Measurements from ENCODE around the gene RAB5B. TPM values are rescaled to one million over a fixed set of nuclear protein-coding genes. Genes with fewer than 3 reads are reported as not detected.
A peak's percentile ranks its signal among the peaks of the same experiment; 100 is the strongest.

The RAB5B gene, protein sequence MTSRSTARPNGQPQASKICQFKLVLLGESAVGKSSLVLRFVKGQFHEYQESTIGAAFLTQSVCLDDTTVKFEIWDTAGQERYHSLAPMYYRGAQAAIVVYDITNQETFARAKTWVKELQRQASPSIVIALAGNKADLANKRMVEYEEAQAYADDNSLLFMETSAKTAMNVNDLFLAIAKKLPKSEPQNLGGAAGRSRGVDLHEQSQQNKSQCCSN
- total RNA-seq (2021; ENCODE audit: unreplicated experiment) (102 TPM), Bru-seq, nascent RNA (percentile 79 among the genes with signal in this experiment), BruChase-seq, experiment 1, labeled RNA remaining after a 2-hour chase (percentile 91 among the genes with signal in this experiment), BruChase-seq, experiment 2, labeled RNA remaining after a 6-hour chase (percentile 96 among the genes with signal in this experiment)
- polyA plus RNA-seq (2012; ENCODE audit: insufficient read length): 92.2 TPM
- long read RNA-seq, full-length matches to known transcripts: 41 of 113 reads
- long read RNA-seq, partial matches to known transcripts: 67 of 113 reads
- long read RNA-seq, other reads (novel, unspliced or antisense): 5 of 113 reads

DNA sequence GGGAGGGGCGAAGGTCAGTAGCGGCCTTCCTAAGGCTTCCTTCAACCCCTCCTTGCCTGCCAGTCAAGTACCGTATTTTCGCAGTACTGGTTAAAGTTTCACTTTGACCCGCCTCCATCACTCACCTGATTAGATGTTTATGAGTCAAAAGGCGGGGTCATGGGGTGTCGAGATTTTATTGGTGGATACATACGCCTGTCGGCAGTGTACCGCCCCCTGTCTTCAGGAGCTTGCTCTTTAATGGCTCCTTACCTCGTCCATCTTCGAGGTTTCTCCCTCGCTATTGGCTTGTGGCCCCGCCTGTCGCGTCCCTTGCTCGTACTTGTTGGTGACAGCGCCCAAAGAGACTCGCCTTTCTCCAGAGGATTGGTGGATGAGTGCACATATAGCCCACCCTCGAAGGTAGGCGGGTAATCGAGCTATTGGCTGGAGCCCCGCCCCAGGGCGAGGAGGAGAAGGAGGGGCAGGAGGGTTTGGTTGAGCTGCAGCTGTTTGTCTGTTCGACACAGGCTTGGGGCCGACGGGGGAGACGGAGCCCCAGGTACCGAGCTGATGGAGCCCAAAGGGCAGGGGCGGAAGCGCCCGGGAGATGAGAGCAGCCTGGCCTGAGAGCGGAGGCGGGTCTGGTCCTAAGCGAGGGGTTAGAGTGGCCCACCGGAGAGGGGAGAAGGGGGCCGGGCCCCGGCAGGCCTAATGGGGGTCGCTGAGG is at the start of gene RAB5B:
Gene RAB5B (plus strand): TSS at position 480 of the 709 bp plus-strand sequence. CDS start 12,883 bp downstream, outside the sequence.
- H3K36me3 ChIP-seq (ENCODE audit: control insufficient read depth, insufficient read depth, low read length): peaks cover 5% of the 10 kb centered on the region; the same call in 1 of the 2 replicates
- intact Hi-C loops (cut with micrococcal nuclease; ENCODE audit: unreplicated experiment): no loop called here
- ATAC-seq: peak; percentile 98
- no TSS peak for BruUV-seq (replicated peaks)
- peak; percentile 100 for DNase-seq (ENCODE audit: low read depth, low spot score)
- peaks cover 18% of the 10 kb centered on the region for H3K4me1 ChIP-seq (ENCODE audit: control insufficient read depth, insufficient read depth, low read length)
- H3K27ac ChIP-seq (ENCODE audit: low read length): peak within 1 kb of the TSS; percentile 95
- peak within 1 kb of the TSS; percentile 90 to 98 for H3K4me3 ChIP-seq (ENCODE audit: low read depth in 2 of 2, low read length in 2 of 2)
- TF ChIP-seq, protein P1, sequence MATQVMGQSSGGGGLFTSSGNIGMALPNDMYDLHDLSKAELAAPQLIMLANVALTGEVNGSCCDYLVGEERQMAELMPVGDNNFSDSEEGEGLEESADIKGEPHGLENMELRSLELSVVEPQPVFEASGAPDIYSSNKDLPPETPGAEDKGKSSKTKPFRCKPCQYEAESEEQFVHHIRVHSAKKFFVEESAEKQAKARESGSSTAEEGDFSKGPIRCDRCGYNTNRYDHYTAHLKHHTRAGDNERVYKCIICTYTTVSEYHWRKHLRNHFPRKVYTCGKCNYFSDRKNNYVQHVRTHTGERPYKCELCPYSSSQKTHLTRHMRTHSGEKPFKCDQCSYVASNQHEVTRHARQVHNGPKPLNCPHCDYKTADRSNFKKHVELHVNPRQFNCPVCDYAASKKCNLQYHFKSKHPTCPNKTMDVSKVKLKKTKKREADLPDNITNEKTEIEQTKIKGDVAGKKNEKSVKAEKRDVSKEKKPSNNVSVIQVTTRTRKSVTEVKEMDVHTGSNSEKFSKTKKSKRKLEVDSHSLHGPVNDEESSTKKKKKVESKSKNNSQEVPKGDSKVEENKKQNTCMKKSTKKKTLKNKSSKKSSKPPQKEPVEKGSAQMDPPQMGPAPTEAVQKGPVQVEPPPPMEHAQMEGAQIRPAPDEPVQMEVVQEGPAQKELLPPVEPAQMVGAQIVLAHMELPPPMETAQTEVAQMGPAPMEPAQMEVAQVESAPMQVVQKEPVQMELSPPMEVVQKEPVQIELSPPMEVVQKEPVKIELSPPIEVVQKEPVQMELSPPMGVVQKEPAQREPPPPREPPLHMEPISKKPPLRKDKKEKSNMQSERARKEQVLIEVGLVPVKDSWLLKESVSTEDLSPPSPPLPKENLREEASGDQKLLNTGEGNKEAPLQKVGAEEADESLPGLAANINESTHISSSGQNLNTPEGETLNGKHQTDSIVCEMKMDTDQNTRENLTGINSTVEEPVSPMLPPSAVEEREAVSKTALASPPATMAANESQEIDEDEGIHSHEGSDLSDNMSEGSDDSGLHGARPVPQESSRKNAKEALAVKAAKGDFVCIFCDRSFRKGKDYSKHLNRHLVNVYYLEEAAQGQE (IDR thresholded peaks at IDR 0.05; ENCODE audit: insufficient read depth in 1 of 2, low read depth in 2 of 2, low read length in 1 of 2): no peak
- TF ChIP-seq POLR2AphosphoS5 (IDR thresholded peaks at IDR 0.05; ENCODE audit: low read depth, low read length) (no peak; the same call in 1 of the 2 replicates), TCF7L2 (IDR thresholded peaks at IDR 0.05; ENCODE audit: low read depth, low read length) (peak; percentile 68), SIN3A (IDR thresholded peaks at IDR 0.05; ENCODE audit: borderline replicate concordance, insufficient read depth, low read depth, low read length) (peak; percentile 52; the same call in 1 of the 2 replicates)
- TF ChIP-seq, protein P2, sequence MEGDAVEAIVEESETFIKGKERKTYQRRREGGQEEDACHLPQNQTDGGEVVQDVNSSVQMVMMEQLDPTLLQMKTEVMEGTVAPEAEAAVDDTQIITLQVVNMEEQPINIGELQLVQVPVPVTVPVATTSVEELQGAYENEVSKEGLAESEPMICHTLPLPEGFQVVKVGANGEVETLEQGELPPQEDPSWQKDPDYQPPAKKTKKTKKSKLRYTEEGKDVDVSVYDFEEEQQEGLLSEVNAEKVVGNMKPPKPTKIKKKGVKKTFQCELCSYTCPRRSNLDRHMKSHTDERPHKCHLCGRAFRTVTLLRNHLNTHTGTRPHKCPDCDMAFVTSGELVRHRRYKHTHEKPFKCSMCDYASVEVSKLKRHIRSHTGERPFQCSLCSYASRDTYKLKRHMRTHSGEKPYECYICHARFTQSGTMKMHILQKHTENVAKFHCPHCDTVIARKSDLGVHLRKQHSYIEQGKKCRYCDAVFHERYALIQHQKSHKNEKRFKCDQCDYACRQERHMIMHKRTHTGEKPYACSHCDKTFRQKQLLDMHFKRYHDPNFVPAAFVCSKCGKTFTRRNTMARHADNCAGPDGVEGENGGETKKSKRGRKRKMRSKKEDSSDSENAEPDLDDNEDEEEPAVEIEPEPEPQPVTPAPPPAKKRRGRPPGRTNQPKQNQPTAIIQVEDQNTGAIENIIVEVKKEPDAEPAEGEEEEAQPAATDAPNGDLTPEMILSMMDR (IDR thresholded peaks at IDR 0.05): no peak
- in situ Hi-C loops (cut with HindIII; ENCODE audit: low pct_unique_long_range_greater_than_20kb, low sequenced_read_pairs): no loop called here
- CTCF ChIA-PET: interaction anchor here (0.7 to 1.2 kb wide), 3 partner anchors 22 to 112 kb away, joined by 3 to 5 read pairs (median 3); no protein-coding TSS in a partner anchor
- no peaks in the 10 kb centered on the region for H3K9me3 ChIP-seq (ENCODE audit: control insufficient read depth, insufficient read depth, low read depth, low read length)
- POLR2A ChIA-PET: interaction anchor here (0.5 to 2.1 kb wide), 9 partner anchors 11 to 1311 kb away, joined by 3 to 9 read pairs (median 4); partner anchors contain the start of genes ORMDL2 and SARNP
- H3K27me3 ChIP-seq (ENCODE audit: control insufficient read depth, insufficient read depth, low read length): no peaks in the 10 kb centered on the region

DNA sequence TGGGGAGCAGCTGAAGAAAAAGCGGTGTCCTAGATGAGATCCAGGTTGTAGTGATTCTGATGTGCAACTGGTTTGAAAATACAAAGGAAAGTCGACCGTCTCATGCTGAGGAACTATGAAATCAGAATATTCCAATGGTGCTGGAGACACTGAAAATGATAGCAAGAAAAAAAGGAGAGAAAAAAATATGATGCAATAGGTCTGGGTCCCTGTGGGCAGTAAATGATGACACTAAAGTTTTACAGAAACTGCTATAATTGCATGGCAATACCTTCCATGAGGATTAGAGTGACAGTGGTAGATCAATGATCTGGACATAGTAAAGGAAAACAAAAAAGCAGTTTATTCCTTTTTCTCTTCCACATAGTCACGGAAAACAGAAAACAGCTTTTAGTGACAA is 48.5 kb upstream of the RAB5B start:
- H3K36me3 ChIP-seq (ENCODE audit: control insufficient read depth, insufficient read depth, low read length): peaks cover 4% of the 10 kb centered on the region; the same call in 1 of the 2 replicates
- no peaks in the 10 kb centered on the region for H3K9me3 ChIP-seq (ENCODE audit: control insufficient read depth, insufficient read depth, low read depth, low read length)
- H3K4me3 ChIP-seq (ENCODE audit: low read depth in 2 of 2, low read length in 2 of 2): peak overlapping the region in 1 of 2 experiments; percentile 67; a peak in 2 of 4 replicates
- DNase-seq (ENCODE audit: low read depth, low spot score): no peak
- H3K4me1 ChIP-seq (ENCODE audit: control insufficient read depth, insufficient read depth, low read length): peaks cover 21% of the 10 kb centered on the region
- H3K27ac ChIP-seq (ENCODE audit: low read length): peak overlapping the region; percentile 100
- no peaks in the 10 kb centered on the region for H3K27me3 ChIP-seq (ENCODE audit: control insufficient read depth, insufficient read depth, low read length)
- in situ Hi-C loops (cut with HindIII; ENCODE audit: low pct_unique_long_range_greater_than_20kb, low sequenced_read_pairs): no loop called here
- intact Hi-C loops (cut with micrococcal nuclease; ENCODE audit: unreplicated experiment): loop anchor here (5.0 kb wide), 1 partner anchor 198 kb away; the partner anchor contains the start of gene CD63
- no TSS peak for BruUV-seq (replicated peaks)
- POLR2A ChIA-PET: interaction anchor here (1.2 kb wide), 1 partner anchor 96 kb away, joined by 8 read pairs; the partner anchor contains the start of gene DNAJC14
- no peak for ATAC-seq
- TF ChIP-seq TCF7L2 (IDR thresholded peaks at IDR 0.05; ENCODE audit: low read depth, low read length): no peak
- TF ChIP-seq, protein P1 (IDR thresholded peaks at IDR 0.05; ENCODE audit: insufficient read depth in 1 of 2, low read depth in 2 of 2, low read length in 1 of 2): no peak
- TF ChIP-seq POLR2AphosphoS5 (IDR thresholded peaks at IDR 0.05; ENCODE audit: low read depth, low read length): no peak
- TF ChIP-seq SIN3A (IDR thresholded peaks at IDR 0.05; ENCODE audit: borderline replicate concordance, insufficient read depth, low read depth, low read length): no peak
- TF ChIP-seq, protein P2 (IDR thresholded peaks at IDR 0.05): no peak
- CTCF ChIA-PET: no interaction called here
